ENCODE data around the gene RCOR1.

The RCOR1 gene

GRCh38 chr14:102726191-102726949 lies 133.9 kb downstream of the RCOR1 start:
- no peak for DNase-seq (ENCODE audit: low read depth)

- no peak for DNase-seq (ENCODE audit: low read depth)
These were observed 135.1 kb downstream of the RCOR1 start for GRCh38 chr14:102727336-102728095.

GRCh38 chr14:102728501-102728900 lies 136.1 kb downstream of the RCOR1 start:
- DNase-seq (ENCODE audit: low read depth): no peak

- DNase-seq (ENCODE audit: low read depth): no peak
These were observed 136.8 kb downstream of the RCOR1 start for GRCh38 chr14:102729268-102729667.

GRCh38 chr14:102729825-102730224 lies 137.4 kb downstream of the RCOR1 start:
- DNase-seq (ENCODE audit: low read depth): no peak

- no peak for DNase-seq (ENCODE audit: low read depth)
These were observed 138.8 kb downstream of the RCOR1 start for GRCh38 chr14:102731101-102731870.

GRCh38 chr14:102731871-102732800 lies 139.7 kb downstream of the RCOR1 start:
- DNase-seq (ENCODE audit: low read depth): no peak

GRCh38 chr14:102732924-102733323 lies 140.5 kb downstream of the RCOR1 start:
- no peak for DNase-seq (ENCODE audit: low read depth)

GRCh38 chr14:102733326-102733725 lies 140.9 kb downstream of the RCOR1 start:
- DNase-seq (ENCODE audit: low read depth): no peak

GRCh38 chr14:102734436-102734835 lies 142.0 kb downstream of the RCOR1 start:
- DNase-seq (ENCODE audit: low read depth): no peak

- no peak for DNase-seq (ENCODE audit: low read depth)
These were observed 144.5 kb downstream of the RCOR1 start for GRCh38 chr14:102736956-102737355.

- DNase-seq (ENCODE audit: low read depth): no peak
These were observed 145.2 kb downstream of the RCOR1 start for GRCh38 chr14:102737402-102738372.

GRCh38 chr14:102738373-102739189 lies 146.1 kb downstream of the RCOR1 start:
- DNase-seq (ENCODE audit: low read depth): no peak

- no peak for DNase-seq (ENCODE audit: low read depth)
These were observed 146.7 kb downstream of the RCOR1 start for GRCh38 chr14:102739190-102739469.

- DNase-seq (ENCODE audit: low read depth): no peak
These were observed 154.4 kb downstream of the RCOR1 start for GRCh38 chr14:102746634-102747438.

GRCh38 chr14:102748806-102749205 lies 156.4 kb downstream of the RCOR1 start:
- DNase-seq (ENCODE audit: low read depth): no peak

GRCh38 chr14:102749393-102750305 lies 157.2 kb downstream of the RCOR1 start:
- no peak for DNase-seq (ENCODE audit: low read depth)

GRCh38 chr14:102750376-102750775 lies 157.9 kb downstream of the RCOR1 start:
- DNase-seq (ENCODE audit: low read depth): no peak
